GM18511 (cell line): ENCODE results near the gene NAPG.
A peak's percentile ranks its signal among the peaks of the same experiment; 100 is the strongest.
"Not testable (repeated sequence)": the region's sequence is repeated elsewhere in the genome, so short reads cannot be mapped to it uniquely, and the experiment has no call there.

Experiments
- ATAC-seq: cut with Tn5 transposase; IDR thresholded peaks from one replicate; pipeline ENCODE4 v1.9.1; 2021; ENCODE audit warnings: mild to moderate bottlenecking, moderate library complexity; ENCODE audit not compliant: unreplicated experiment

NAPG gene

DNA sequence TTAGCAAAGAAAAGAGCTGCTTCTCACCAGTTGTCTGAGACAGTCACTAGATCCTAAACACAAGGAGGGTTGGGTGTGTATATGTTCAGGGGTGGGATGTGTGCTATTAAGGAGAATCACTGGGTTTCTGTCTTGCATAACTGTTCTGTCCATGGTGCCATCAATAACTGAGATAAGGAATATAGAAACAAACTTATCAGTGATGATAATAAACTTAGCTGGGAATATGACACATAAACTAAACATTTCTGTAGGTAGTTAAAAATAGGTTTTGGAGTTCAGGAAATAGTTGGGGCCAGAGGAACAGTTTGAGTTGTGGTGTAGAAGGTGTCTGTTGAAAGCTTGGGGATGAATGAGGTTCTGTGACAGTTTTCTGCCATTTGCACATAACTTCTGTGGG lies 17.4 kb downstream of the NAPG start:
- ATAC-seq: no peak

- ATAC-seq: no peak
Measured at GRCh38 chr18:10544093-10544748, 18.4 kb downstream of the NAPG start.

DNA sequence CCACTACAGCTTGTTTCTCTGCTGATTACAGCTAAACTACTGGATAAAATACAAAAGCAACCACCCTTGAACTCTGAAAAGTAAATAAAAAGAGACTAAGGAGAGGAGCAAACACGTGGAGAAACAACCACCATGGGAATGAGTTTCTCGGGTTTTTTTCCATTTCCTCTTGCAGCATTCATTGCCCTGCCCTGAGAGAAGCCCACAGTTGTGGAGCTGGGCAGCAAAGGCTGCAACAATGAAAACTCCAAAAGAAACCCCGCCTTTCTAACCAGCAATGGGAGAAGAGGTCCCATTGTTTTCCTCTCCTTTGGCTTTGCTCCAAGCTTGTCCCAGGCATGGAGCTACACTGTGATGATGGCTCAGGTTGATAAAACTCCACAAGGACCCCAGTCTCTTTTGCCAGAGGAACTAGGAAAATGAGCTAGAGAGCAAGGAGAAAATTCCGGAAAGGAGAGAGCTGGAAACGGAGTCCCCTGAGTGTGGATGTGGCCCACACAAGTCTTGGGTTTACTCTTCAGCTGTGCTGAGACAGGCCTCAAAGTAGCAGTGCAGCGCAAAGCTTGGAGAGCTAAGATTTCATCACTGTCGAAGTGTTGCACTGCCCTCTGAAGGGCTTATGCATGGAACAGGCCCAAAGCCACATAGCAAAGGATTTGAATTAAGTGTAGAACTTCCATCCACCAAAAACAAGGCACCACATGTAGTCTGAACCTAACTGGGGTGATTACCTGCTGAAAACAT lies 20.9 kb downstream of the NAPG start:
- no peak for ATAC-seq

DNA sequence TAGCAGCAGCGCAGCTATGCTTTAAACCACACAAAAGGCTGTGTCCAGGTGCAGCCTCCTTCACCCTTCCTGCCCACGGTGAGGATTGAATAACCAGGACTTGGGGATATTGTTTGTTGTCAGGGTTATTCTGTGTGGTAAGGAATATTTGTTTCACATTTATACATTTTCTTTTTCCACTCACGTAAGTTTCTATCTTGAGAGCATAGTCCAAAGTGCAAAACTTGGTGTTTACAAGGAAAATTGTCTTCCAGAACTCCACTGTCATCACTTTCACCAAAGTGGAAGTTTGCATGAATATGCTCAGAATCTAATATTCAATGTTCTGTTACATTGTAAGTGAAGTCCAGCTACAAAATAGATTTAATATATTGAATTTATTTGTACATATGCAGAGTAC lies 26.4 kb downstream of the NAPG start:
- no peak for ATAC-seq

GRCh38 chr18:10556251-10556650 lies 30.4 kb downstream of the NAPG start:
- ATAC-seq: not testable (repeated sequence)

DNA sequence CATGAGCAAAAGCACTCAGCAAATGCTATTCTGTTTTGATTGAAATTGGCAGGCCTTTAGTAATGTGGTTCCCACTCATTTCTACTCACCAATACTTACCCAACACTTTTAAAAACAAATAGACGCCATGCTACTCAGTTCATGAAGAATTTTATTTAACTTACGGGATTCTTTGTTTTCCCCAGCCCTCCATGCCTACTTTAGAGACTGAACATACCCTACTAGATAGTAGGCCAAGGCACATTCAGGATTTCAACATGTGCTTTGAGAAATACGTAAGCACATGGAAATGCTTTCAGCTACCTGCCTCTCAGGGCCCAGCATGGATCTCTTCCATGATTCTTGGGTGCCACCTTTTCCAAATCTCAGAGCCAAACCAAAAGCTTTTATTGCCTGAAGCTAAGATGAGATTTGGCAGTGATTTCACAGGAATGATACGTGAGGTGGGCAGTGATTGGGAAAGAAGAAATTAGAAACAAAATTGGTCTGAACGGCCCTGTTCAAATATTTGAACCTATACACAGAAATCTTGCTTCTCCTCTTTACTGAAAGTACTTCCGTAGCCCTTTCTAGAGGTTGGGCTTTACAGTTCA lies 31.4 kb downstream of the NAPG start:
- no peak for ATAC-seq

DNA sequence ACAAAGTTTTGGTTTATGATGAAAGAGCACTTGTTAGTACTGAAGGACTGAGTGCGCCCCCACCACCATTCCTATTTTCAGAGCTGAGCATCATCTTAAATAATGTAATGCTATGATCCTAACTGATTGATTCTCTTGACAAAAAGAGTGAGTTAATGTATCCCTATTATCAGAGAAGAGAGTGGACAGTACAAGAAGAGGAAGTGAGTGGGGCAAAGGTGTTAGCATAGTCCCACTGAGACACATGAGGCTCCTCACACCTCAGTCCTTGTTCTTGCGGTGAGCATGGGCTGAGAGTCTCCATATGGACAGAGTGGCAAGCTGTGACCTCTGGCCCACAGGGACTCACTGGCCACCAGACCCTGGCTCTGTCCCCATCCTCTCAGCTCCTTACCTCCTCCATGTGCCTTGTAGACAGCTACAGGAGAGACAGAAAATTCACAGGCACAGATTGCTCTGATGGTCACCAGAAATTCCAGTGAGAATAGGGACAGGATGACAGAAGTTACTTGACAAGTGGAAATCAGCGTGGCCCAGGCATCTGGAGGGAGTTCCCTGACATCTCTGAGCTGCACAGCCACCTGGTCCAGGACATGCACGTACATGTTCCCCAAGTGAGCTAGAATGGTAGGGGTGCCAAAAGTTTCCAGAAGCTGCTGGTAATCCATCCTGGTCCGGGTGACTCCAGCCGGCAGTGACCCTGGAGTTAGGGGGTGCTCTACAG lies 32.6 kb downstream of the NAPG start:
- ATAC-seq: no peak

- no peak for ATAC-seq
Measured at GRCh38 chr18:10558967-10559298, 33.1 kb downstream of the NAPG start.

- peak; percentile 66 for ATAC-seq
Measured at GRCh38 chr18:10559553-10560451, 34.0 kb downstream of the NAPG start.

GRCh38 chr18:10560452-10561045 lies 34.7 kb downstream of the NAPG start:
- peak; percentile 75 for ATAC-seq

DNA sequence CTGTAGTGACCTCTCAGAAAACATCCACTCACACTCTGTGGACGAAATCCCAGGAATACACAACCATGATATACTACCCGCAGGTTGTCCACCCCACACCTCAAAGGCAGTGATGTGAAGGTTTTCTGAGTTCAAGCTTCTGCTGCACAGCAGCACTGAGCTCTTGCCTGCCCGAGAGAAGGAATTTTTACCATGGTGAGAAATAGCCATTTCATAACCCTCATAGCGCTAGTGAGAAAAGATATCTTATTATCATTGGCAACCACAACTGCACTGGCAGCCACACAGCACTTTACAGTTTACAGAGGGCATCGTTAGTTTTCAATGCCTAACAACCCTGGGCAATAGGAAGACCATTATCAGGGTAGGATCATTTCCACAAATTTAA lies 36.9 kb downstream of the NAPG start:
- no peak for ATAC-seq

DNA sequence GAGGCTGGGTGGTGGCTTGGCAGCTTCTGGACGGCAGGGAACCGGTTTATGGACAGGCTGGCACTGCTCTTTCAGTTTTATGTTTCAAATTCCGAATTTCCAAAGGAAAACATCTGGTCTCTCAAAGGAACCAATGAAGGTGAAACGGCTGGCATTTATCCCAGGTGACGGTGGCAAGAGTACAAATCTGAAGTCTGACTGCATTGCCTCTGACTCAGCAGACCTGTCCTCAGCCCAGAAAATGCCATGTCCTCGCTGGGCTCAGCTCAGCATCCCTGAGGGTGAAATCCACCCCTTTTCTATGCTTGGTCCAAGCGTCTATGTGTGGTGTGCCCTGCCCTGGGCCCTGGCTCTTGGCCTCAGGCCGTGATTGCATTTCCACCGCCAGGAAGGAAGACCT lies 38.1 kb downstream of the NAPG start:
- no peak for ATAC-seq

GRCh38 chr18:10564975-10565773 lies 39.3 kb downstream of the NAPG start:
- no peak for ATAC-seq

- no peak for ATAC-seq
Measured at GRCh38 chr18:10565835-10566234, 40.0 kb downstream of the NAPG start.

DNA sequence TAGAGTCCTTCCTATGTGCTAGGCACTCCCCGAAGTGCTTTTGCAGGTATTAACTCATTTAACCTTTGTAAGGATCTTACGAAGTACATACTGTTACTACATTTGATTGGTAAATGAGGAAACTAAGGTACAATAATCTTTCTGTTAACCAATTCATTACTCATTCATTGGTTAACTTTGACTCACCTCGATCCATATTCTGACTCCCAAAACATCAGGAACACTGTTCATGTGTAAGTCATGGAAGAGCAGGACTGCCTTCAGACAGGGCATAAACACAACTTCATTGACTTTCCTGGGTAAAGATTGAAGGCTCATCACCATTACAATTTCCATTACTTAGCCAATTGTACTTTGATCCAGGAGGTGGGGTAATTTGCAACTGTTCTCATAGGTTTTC lies 40.6 kb downstream of the NAPG start:
- no peak for ATAC-seq

- ATAC-seq: not testable (repeated sequence)
Measured at GRCh38 chr18:10569941-10570340, 44.1 kb downstream of the NAPG start.

- no peak for ATAC-seq
Measured at GRCh38 chr18:10570622-10571021, 44.8 kb downstream of the NAPG start.

DNA sequence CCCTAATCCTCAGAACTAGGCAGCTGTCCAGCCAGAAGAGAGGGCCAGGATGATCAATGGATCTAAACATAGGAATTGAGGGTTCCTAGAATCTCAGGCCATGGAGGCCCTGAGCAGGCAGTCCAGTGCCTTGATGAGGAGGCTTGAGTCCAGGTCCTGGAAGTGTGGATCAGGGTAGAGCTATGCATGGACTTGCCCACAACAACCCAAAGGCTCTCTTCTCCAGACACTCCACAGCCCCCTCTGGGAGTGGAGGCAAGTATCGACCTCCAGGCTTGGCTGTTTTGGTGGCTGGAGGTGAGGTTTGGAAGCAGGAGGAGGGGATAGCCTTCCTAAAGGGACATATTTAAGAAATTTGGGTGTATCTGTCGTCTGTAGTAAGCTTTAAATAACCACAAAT lies 45.7 kb downstream of the NAPG start:
- ATAC-seq: no peak

- ATAC-seq: not testable (repeated sequence)
Measured at GRCh38 chr18:10573261-10573660, 47.4 kb downstream of the NAPG start.
